ENCODE data around the gene ANKRD13A.

DNA sequence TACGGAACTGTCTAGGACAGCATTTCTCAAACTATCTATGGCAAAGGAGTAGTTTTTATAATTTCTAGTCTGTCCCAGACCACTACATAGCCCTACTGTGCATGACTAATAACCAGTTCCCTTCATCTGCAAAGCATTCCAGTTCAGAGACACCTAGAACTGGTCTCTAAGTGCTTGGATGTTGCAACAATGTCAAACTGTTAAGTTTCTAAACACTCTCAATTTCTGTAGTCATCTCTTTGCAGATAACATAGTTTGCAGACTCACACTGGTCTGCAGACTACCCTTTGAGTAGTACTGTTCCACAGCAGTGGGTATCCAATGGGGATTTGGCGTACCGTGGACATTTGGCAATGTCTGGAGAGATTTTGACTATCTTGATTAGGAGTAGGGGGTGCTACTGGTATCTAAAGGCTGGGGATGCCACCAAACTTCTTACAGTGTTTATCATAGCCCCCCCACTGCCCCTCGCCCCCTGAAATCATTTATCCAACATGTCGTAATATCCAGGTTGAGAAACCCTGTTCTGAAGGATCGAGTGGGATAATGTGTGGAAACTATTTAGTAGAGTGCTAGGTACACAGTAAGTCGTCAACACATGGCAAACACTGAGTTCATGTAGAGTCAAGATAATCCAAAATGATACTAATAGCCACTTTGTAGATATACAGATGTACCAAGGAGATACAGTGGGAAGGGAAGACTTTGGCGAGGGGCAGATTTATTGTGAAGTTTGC is 47.4 kb downstream of the ANKRD13A start:
- TF ChIP-seq, protein P1, sequence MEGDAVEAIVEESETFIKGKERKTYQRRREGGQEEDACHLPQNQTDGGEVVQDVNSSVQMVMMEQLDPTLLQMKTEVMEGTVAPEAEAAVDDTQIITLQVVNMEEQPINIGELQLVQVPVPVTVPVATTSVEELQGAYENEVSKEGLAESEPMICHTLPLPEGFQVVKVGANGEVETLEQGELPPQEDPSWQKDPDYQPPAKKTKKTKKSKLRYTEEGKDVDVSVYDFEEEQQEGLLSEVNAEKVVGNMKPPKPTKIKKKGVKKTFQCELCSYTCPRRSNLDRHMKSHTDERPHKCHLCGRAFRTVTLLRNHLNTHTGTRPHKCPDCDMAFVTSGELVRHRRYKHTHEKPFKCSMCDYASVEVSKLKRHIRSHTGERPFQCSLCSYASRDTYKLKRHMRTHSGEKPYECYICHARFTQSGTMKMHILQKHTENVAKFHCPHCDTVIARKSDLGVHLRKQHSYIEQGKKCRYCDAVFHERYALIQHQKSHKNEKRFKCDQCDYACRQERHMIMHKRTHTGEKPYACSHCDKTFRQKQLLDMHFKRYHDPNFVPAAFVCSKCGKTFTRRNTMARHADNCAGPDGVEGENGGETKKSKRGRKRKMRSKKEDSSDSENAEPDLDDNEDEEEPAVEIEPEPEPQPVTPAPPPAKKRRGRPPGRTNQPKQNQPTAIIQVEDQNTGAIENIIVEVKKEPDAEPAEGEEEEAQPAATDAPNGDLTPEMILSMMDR (IDR thresholded peaks at IDR 0.05) = no peak
- no peak for TF ChIP-seq POLR2A (IDR thresholded peaks at IDR 0.05)
